HL-60 (cell line): Measurements from ENCODE around the gene SMG9.

Experiments
- DNase-seq, 2 experiments: peaks; one replicate each; pipeline ENCODE4 v3.0.0-alpha.2; 2010 to 2020; ENCODE audit warnings: low read depth in 1 of 2, low spot score in 1 of 2
- H3K27ac ChIP-seq: fragments of 250-450 bp; sonication (Bioruptor Pico); replicated peaks from 2 replicates; pipeline ENCODE4 v1.5.1; 2020; ENCODE audit warnings: mild to moderate bottlenecking, moderate library complexity
- H3K27me3 ChIP-seq: fragments of 250-450 bp; sonication (Bioruptor Pico); 2 replicates; pipeline ENCODE4 v1.5.1; 2021; ENCODE audit warnings: mild to moderate bottlenecking, moderate library complexity; ENCODE audit not compliant: insufficient read depth, poor library complexity, severe bottlenecking
- H3K4me3 ChIP-seq: replicated peaks from 2 replicates; pipeline ENCODE4 v1.5.1; 2011; ENCODE audit warnings: mild to moderate bottlenecking, control low read depth, low read length; ENCODE audit not compliant: insufficient read depth
- GABPA ChIP-seq: IDR thresholded peaks from 2 replicates; pipeline ENCODE4 v1.6.1; 2012; ENCODE audit warnings: low read depth
- POLR2AphosphoS5 ChIP-seq: IDR thresholded peaks from 2 replicates; pipeline ENCODE4 v1.6.1; 2012; ENCODE audit warnings: low read depth
- SPI1 ChIP-seq: IDR thresholded peaks from 2 replicates; pipeline ENCODE4 v1.6.1; 2012; ENCODE audit warnings: low read depth, mild to moderate bottlenecking, borderline replicate concordance
- TF ChIP-seq, protein P1 (sequence below): IDR thresholded peaks from one replicate; pipeline ENCODE4 v1.5.1; 2011; ENCODE audit warnings: low read length, control low read depth, inconsistent platforms; ENCODE audit not compliant: insufficient read depth
- TF ChIP-seq, protein P2 (sequence below): IDR thresholded peaks from 2 replicates; pipeline ENCODE4 v1.6.1; 2012; ENCODE audit warnings: low read depth; ENCODE audit not compliant: insufficient replicate concordance

Gene SMG9

DNA sequence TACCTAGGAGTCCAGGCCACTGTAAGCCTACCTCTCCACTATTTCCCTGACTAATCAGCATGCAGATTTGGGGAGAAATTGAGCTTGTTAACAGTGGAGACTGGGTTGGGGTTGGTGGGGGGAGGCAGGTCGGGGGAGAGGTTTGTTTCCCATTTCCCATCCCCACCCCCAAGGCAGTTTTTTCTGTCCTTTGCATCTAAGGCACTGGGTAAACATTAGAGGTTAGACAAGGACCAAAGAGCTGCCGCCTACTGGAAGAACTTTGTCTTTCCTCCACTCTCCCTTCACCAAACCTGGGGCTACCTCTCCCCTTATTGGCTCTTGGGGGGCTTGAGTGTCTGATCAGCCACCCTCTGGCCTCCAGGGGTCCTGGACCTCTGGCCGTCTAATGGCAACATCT, 25.1 kb upstream of the SMG9 start:
- peak in 1 of 2 experiments; percentile 83 for DNase-seq
- H3K27ac ChIP-seq: peak overlapping the region; percentile 97
- H3K27me3 ChIP-seq: no peaks in the 10 kb centered on the region
- peak overlapping the region; percentile 78 for H3K4me3 ChIP-seq
- TF ChIP-seq GABPA: no peak
- TF ChIP-seq, protein P1, sequence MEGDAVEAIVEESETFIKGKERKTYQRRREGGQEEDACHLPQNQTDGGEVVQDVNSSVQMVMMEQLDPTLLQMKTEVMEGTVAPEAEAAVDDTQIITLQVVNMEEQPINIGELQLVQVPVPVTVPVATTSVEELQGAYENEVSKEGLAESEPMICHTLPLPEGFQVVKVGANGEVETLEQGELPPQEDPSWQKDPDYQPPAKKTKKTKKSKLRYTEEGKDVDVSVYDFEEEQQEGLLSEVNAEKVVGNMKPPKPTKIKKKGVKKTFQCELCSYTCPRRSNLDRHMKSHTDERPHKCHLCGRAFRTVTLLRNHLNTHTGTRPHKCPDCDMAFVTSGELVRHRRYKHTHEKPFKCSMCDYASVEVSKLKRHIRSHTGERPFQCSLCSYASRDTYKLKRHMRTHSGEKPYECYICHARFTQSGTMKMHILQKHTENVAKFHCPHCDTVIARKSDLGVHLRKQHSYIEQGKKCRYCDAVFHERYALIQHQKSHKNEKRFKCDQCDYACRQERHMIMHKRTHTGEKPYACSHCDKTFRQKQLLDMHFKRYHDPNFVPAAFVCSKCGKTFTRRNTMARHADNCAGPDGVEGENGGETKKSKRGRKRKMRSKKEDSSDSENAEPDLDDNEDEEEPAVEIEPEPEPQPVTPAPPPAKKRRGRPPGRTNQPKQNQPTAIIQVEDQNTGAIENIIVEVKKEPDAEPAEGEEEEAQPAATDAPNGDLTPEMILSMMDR: peak; percentile 10

DNA sequence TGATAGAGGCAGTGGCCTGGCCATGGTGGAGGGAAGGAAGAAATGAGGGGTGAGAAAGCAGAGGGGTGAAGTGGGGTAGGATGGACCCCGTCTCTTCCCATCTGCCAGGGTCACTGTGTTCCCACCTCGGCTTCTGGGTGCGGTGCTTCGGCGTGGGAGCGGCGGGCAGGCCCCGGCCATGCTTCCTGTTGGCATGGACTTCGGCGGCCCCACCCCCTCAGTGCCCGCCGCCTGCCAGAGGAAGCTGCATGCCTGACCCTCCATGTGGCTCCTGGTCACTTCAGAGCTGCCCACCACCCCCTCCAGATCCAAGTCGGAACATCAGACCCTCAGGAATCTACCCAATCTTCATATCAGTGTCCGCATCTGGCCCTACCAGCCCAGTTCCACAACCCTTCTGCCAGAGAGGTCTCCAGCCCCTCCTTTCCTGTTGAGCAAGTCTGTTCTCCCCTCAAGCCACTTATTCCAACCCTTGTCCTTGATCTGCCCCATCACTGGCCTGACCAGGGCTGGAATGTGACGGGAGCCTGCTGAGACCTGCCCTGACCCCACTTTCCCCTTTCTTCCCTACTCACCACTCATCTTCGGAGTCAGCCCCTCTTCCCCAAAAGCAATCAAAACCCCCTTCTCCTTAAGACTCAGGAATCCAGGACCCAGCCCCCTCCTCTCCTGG, 24.5 kb upstream of the SMG9 start:
- Histone ChIP-seq H3K4me3 (peak overlapping the region; percentile 78), H3K27ac (peak overlapping the region; percentile 97), H3K27me3 (no peaks in the 10 kb centered on the region)
- peak in 1 of 2 experiments; percentile 35 for DNase-seq
- TF ChIP-seq POLR2AphosphoS5 (no peak), SPI1 (no peak), GABPA (no peak)
- TF ChIP-seq, protein P2, sequence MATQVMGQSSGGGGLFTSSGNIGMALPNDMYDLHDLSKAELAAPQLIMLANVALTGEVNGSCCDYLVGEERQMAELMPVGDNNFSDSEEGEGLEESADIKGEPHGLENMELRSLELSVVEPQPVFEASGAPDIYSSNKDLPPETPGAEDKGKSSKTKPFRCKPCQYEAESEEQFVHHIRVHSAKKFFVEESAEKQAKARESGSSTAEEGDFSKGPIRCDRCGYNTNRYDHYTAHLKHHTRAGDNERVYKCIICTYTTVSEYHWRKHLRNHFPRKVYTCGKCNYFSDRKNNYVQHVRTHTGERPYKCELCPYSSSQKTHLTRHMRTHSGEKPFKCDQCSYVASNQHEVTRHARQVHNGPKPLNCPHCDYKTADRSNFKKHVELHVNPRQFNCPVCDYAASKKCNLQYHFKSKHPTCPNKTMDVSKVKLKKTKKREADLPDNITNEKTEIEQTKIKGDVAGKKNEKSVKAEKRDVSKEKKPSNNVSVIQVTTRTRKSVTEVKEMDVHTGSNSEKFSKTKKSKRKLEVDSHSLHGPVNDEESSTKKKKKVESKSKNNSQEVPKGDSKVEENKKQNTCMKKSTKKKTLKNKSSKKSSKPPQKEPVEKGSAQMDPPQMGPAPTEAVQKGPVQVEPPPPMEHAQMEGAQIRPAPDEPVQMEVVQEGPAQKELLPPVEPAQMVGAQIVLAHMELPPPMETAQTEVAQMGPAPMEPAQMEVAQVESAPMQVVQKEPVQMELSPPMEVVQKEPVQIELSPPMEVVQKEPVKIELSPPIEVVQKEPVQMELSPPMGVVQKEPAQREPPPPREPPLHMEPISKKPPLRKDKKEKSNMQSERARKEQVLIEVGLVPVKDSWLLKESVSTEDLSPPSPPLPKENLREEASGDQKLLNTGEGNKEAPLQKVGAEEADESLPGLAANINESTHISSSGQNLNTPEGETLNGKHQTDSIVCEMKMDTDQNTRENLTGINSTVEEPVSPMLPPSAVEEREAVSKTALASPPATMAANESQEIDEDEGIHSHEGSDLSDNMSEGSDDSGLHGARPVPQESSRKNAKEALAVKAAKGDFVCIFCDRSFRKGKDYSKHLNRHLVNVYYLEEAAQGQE: no peak
- TF ChIP-seq, protein P1: no peak

DNA sequence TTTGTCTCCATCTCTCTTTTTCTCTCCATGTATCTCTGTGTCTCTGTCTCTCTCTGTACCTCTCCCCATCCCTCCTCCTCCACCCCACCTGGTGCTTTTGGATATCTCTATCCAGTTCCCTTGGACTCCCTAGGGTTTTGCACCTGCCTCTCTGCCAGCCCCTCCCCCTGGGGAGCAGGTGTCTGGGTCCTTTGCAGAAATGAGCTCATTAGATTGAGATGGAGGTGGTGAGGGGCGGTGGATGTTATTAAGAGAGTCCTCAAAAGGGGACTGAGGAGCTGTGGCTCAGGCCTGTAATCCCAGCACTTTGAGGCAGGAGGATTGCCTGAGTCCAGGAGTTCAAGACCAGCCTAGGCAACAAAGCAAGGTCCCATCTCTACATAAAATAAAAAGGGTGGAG, 23.9 kb upstream of the SMG9 start:
- Histone ChIP-seq H3K4me3 (peak overlapping the region; percentile 78), H3K27me3 (no peaks in the 10 kb centered on the region), H3K27ac (peak overlapping the region; percentile 97)
- TF ChIP-seq SPI1 (no peak), POLR2AphosphoS5 (no peak), GABPA (no peak)
- TF ChIP-seq, protein P1: no peak
- TF ChIP-seq, protein P2: no peak
- no peak for DNase-seq
